ENCODE data around the gene BTBD7. TPM values are rescaled to one million over a fixed set of nuclear protein-coding genes. Genes with fewer than 3 reads are reported as not detected.

Gene BTBD7
- total RNA-seq, 4 donors from 2014 or later = 17.9 to 30.5 (median 20.9) TPM

- intact Hi-C loops (cut with DNase I) = no loop called here
- no peak for DNase-seq
- Histone ChIP-seq H3K36me3 (peaks cover 0 to 76% (median 7%) of the 10 kb centered on the region in 3 donors), H3K27ac (no peak overlapping the region), H3K27me3 (no peaks in the 10 kb centered on the region), H3K4me3 (no peak overlapping the region), H3K4me1 (peaks cover 0 to 26% (median 11%) of the 10 kb centered on the region in 3 donors), H3K9me3 (no peaks in the 10 kb centered on the region)
- TF ChIP-seq CTCF (IDR thresholded peaks at IDR 0.05) (no peak), POLR2A (IDR thresholded peaks at IDR 0.05) (no peak)
- WGBS, 2 donors = 62 to 81% methylated on average over 3 of the region's 3 CpGs
Observed at GRCh38 chr14:93212432-93212831, 120.4 kb downstream of the BTBD7 start.

GRCh38 chr14:93207468-93208308 lies 125.1 kb downstream of the BTBD7 start:
- peak in 1 of 6 experiments; percentile 10 for TF ChIP-seq CTCF (IDR thresholded peaks at IDR 0.05)
- no peak for TF ChIP-seq POLR2A (IDR thresholded peaks at IDR 0.05)
- DNase-seq = no peak
- Histone ChIP-seq H3K27me3 (no peaks in the 10 kb centered on the region), H3K4me1 (peaks cover 0 to 52% (median 18%) of the 10 kb centered on the region in 3 donors), H3K27ac (peak overlapping the region; percentile 82 to 95 (median 90)), H3K9me3 (no peaks in the 10 kb centered on the region), H3K4me3 (peak overlapping the region; percentile 83 to 98 (median 94)), H3K36me3 (peaks cover 0 to 29% (median 0%) of the 10 kb centered on the region in 3 donors)
- 0 to 2% methylated on average over 17 to 23 of the region's 23 CpGs for WGBS, 2 donors
- intact Hi-C loops (cut with DNase I) = no loop called here

- H3K36me3 ChIP-seq = peaks cover 0 to 21% (median 0%) of the 10 kb centered on the region in 3 donors
- H3K27ac ChIP-seq = peak within 1 kb of the TSS; percentile 82 to 95 (median 90)
- H3K9me3 ChIP-seq = no peaks in the 10 kb centered on the region
- DNase-seq = peak; percentile 63
- intact Hi-C loops (cut with DNase I) = no loop called here
- TF ChIP-seq POLR2A (IDR thresholded peaks at IDR 0.05) (peak in 3 of 4 donors; percentile 23 to 66 (median 31)), CTCF (IDR thresholded peaks at IDR 0.05) (peak in 5 of 6 experiments; percentile 6 to 42 (median 20))
- peaks cover 0 to 52% (median 18%) of the 10 kb centered on the region in 3 donors for H3K4me1 ChIP-seq
- WGBS, 2 donors = 0% methylated on average over 12 to 34 of the region's 65 CpGs
- no peaks in the 10 kb centered on the region for H3K27me3 ChIP-seq
- H3K4me3 ChIP-seq = peak within 1 kb of the TSS; percentile 83 to 98 (median 94)
Observed at GRCh38 chr14:93206793-93207467, 125.9 kb downstream of the BTBD7 start, which contains the start of the genes GON7 and UBR7. TSS of gene GON7 (minus strand) at chr14:93207065. CDS start at chr14:93207037, 28 bp downstream. TSS of gene UBR7 (plus strand) at chr14:93207256. CDS start at chr14:93207292, 36 bp downstream.

- H3K36me3 ChIP-seq = peaks cover 0 to 5% (median 0%) of the 10 kb centered on the region in 3 donors
- H3K4me1 ChIP-seq = peaks cover 0 to 23% (median 7%) of the 10 kb centered on the region in 3 donors
- H3K27me3 ChIP-seq = no peaks in the 10 kb centered on the region
- no peak overlapping the region for H3K4me3 ChIP-seq
- H3K27ac ChIP-seq = no peak overlapping the region
- no peak for TF ChIP-seq CTCF (IDR thresholded peaks at IDR 0.05)
- TF ChIP-seq POLR2A (IDR thresholded peaks at IDR 0.05) = no peak
- H3K9me3 ChIP-seq = no peaks in the 10 kb centered on the region
- no peak for DNase-seq
- intact Hi-C loops (cut with DNase I) = no loop called here
- WGBS, 2 donors = 78 to 81% methylated on average over 7 of the region's 7 CpGs
Observed at GRCh38 chr14:93201155-93201704, 131.6 kb downstream of the BTBD7 start.
